ENCODE measurements around the gene CHRM4.

The CHRM4 gene

GRCh38 chr11:46348566-46349401 lies 42.8 kb downstream of the CHRM4 start:
- no peak overlapping the region for H2AFZ ChIP-seq (ENCODE audit: low read length)
- peaks cover 79% of the 10 kb centered on the region for H3K79me2 ChIP-seq (ENCODE audit: insufficient read depth, low read length)
- H3K9ac ChIP-seq (ENCODE audit: low read depth, low read length, poor library complexity, severe bottlenecking): peak overlapping the region; percentile 95
- no peaks in the 10 kb centered on the region for H3K9me3 ChIP-seq (ENCODE audit: insufficient read depth, low read depth, low read length)
- no peaks in the 10 kb centered on the region for H3K9me2 ChIP-seq (replicated peaks; ENCODE audit: low read depth, low read length)
- no peaks in the 10 kb centered on the region for H3K27me3 ChIP-seq (ENCODE audit: insufficient read depth, low read length, poor library complexity, severe bottlenecking)
- peaks cover 51% of the 10 kb centered on the region for H4K20me1 ChIP-seq (ENCODE audit: insufficient read depth, low read length, poor library complexity, severe bottlenecking)
- H3K4me3 ChIP-seq (ENCODE audit: low read length, poor library complexity, severe bottlenecking): peak overlapping the region; percentile 97
- peak overlapping the region; percentile 100 for H3K4me2 ChIP-seq (ENCODE audit: low read depth, low read length, poor library complexity, severe bottlenecking)
- peaks cover 5% of the 10 kb centered on the region for H3F3A ChIP-seq (ENCODE audit: low read depth)
- H3K4me1 ChIP-seq (ENCODE audit: insufficient read depth, low read length, poor library complexity, severe bottlenecking): peaks cover 75% of the 10 kb centered on the region
- TF ChIP-seq EZH2phosphoT487 (IDR thresholded peaks at IDR 0.05; ENCODE audit: borderline replicate concordance): no peak
- TF ChIP-seq, protein P1, sequence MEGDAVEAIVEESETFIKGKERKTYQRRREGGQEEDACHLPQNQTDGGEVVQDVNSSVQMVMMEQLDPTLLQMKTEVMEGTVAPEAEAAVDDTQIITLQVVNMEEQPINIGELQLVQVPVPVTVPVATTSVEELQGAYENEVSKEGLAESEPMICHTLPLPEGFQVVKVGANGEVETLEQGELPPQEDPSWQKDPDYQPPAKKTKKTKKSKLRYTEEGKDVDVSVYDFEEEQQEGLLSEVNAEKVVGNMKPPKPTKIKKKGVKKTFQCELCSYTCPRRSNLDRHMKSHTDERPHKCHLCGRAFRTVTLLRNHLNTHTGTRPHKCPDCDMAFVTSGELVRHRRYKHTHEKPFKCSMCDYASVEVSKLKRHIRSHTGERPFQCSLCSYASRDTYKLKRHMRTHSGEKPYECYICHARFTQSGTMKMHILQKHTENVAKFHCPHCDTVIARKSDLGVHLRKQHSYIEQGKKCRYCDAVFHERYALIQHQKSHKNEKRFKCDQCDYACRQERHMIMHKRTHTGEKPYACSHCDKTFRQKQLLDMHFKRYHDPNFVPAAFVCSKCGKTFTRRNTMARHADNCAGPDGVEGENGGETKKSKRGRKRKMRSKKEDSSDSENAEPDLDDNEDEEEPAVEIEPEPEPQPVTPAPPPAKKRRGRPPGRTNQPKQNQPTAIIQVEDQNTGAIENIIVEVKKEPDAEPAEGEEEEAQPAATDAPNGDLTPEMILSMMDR (conservative IDR thresholded peaks at IDR 0.05; ENCODE audit: low read length): no peak
- H3K36me3 ChIP-seq (ENCODE audit: insufficient read depth, low read length): peaks cover 3% of the 10 kb centered on the region; the same call in 1 of the 2 replicates

- Histone ChIP-seq H3K9me2 (replicated peaks; ENCODE audit: low read depth, low read length) (no peaks in the 10 kb centered on the region), H3K4me3 (ENCODE audit: low read length, poor library complexity, severe bottlenecking) (peak overlapping the region; percentile 97), H2AFZ (ENCODE audit: low read length) (no peak overlapping the region), H3K4me1 (ENCODE audit: insufficient read depth, low read length, poor library complexity, severe bottlenecking) (peaks cover 75% of the 10 kb centered on the region), H3K79me2 (ENCODE audit: insufficient read depth, low read length) (peaks cover 69% of the 10 kb centered on the region), H3K4me2 (ENCODE audit: low read depth, low read length, poor library complexity, severe bottlenecking) (peak overlapping the region; percentile 100), H3K27me3 (ENCODE audit: insufficient read depth, low read length, poor library complexity, severe bottlenecking) (no peaks in the 10 kb centered on the region), H3K36me3 (ENCODE audit: insufficient read depth, low read length) (no peaks in the 10 kb centered on the region), H3K9ac (ENCODE audit: low read depth, low read length, poor library complexity, severe bottlenecking) (peak overlapping the region; percentile 95), H3F3A (ENCODE audit: low read depth) (peaks cover 13% of the 10 kb centered on the region), H3K9me3 (ENCODE audit: insufficient read depth, low read depth, low read length) (no peaks in the 10 kb centered on the region), H4K20me1 (ENCODE audit: insufficient read depth, low read length, poor library complexity, severe bottlenecking) (peaks cover 42% of the 10 kb centered on the region)
- no peak for TF ChIP-seq EZH2phosphoT487 (IDR thresholded peaks at IDR 0.05; ENCODE audit: borderline replicate concordance)
- TF ChIP-seq, protein P1 (conservative IDR thresholded peaks at IDR 0.05; ENCODE audit: low read length): no peak
Observed at GRCh38 chr11:46347637-46348311, 43.8 kb downstream of the CHRM4 start.

DNA sequence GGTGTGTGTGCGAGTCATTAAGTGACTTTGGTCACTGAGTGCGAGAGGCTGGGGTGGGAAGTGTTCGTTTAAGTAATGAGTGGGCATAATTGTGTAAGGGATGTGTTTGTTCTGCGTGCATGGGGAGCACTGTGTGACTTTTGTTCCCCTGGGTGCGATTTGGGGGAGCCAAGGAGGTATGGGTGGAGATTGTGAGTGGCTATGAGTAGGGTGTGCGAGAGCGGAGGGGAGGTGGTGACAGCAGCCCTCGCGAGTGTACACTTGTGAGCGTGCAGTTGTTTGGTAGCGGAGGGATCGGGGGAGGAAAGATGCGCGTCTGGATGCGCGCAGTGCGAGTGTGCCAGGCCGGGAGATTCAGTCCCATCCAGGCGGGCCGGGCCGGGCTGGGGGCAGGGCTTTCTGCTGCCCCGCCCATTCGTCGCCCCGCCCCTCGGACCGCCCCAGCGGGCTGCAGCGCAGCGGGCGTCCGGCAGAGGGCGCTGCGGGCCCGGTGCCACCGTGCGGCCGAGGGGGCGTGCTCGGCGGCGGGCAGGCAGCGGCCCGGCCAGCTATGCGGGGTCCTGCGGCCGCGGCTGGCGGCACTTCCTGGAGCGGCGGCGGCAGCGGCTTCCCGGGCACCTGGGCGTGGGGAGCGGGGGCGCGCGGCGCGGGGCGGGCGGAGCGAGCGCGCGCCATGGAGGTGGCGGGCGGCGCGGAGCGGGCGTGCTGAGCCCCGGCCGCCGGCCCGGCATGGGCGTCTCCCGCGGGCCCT lies 44.5 kb downstream of the CHRM4 start, which contains the start of gene DGKZ:
DGKZ (plus strand) TSS at position 578 of the 751 bp plus-strand sequence. CDS start 197 bp downstream, outside the sequence.
- H3K9me2 ChIP-seq (replicated peaks; ENCODE audit: low read depth, low read length): no peaks in the 10 kb centered on the region
- peak within 1 kb of the TSS; percentile 95 for H3K9ac ChIP-seq (ENCODE audit: low read depth, low read length, poor library complexity, severe bottlenecking)
- H3K4me3 ChIP-seq (ENCODE audit: low read length, poor library complexity, severe bottlenecking): peak within 1 kb of the TSS; percentile 97
- 0 out of 2 replicates have a peak within 1 kb of the TSS, but pooled peaks have one; percentile 8 for H2AFZ ChIP-seq (ENCODE audit: low read length)
- H3K9me3 ChIP-seq (ENCODE audit: insufficient read depth, low read depth, low read length): no peaks in the 10 kb centered on the region
- H4K20me1 ChIP-seq (ENCODE audit: insufficient read depth, low read length, poor library complexity, severe bottlenecking): peaks cover 36% of the 10 kb centered on the region
- H3K79me2 ChIP-seq (ENCODE audit: insufficient read depth, low read length): peaks cover 62% of the 10 kb centered on the region
- H3K27me3 ChIP-seq (ENCODE audit: insufficient read depth, low read length, poor library complexity, severe bottlenecking): no peaks in the 10 kb centered on the region
- H3K4me2 ChIP-seq (ENCODE audit: low read depth, low read length, poor library complexity, severe bottlenecking): peak within 1 kb of the TSS; percentile 100
- H3F3A ChIP-seq (ENCODE audit: low read depth): peaks cover 17% of the 10 kb centered on the region
- no peak for TF ChIP-seq EZH2phosphoT487 (IDR thresholded peaks at IDR 0.05; ENCODE audit: borderline replicate concordance)
- TF ChIP-seq, protein P1 (conservative IDR thresholded peaks at IDR 0.05; ENCODE audit: low read length): peak; percentile 54
- H3K36me3 ChIP-seq (ENCODE audit: insufficient read depth, low read length): no peaks in the 10 kb centered on the region
- H3K4me1 ChIP-seq (ENCODE audit: insufficient read depth, low read length, poor library complexity, severe bottlenecking): peaks cover 77% of the 10 kb centered on the region
